Neural cell (in vitro differentiated cells): ENCODE results near the gene RFC4.
"Not testable (repeated sequence)": the region's sequence is repeated elsewhere in the genome, so short reads cannot be mapped to it uniquely, and the experiment has no call there.

Experiments used
- CTCF ChIP-seq: fragments of 450-650 bp; IDR thresholded peaks from 2 replicates; pipeline ENCODE4 v1.5.1; 2014; ENCODE audit warnings: antibody characterized with exemption, mild to moderate bottlenecking, moderate library complexity; ENCODE audit not compliant: poor library complexity, severe bottlenecking
- TAF1 ChIP-seq: IDR thresholded peaks from 2 replicates; pipeline ENCODE4 v1.6.1; 2012; ENCODE audit warnings: low read depth

GRCh38 chr3:186803447-186803846 is 2.8 kb downstream of the RFC4 start:
- TF ChIP-seq CTCF, TAF1: not testable (repeated sequence)
